H1 (cell line): ENCODE data around the gene TRIM71.

Experiments
- NRF1 ChIP-seq: IDR thresholded peaks from 2 replicates; pipeline ENCODE4 v1.6.1; 2011; ENCODE audit warnings: mild to moderate bottlenecking, low read depth, low read length, improper control_type of control experiment
- POLR2A ChIP-seq, 2 experiments: IDR thresholded peaks; 1 replicate in 1 of 2; 2 replicates in 1 of 2; pipeline ENCODE4 v1.6.1; 2011; ENCODE audit warnings: low read depth in 2 of 2, low read length in 2 of 2, mild to moderate bottlenecking in 2 of 2; ENCODE audit errors: control extremely low read depth in 1 of 2

DNA sequence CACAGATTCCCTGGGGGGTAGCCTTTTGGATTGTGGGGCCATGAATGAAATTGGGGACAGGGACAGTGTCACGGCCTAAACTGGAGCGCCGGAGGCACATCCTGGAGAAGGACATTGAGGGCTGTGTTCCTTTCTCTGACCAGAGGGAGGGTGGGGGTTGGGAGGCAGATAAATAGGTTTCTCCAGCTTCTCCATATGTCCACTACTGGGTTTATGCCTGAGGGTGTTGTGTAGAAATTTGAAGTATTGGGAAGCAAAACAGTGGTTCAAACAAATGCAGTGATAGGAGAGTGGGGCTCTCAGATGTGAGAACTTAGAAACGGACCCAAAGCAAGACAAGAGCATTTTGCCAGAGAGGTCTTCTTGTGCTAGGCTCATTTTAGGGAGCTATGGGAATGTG is 34.3 kb downstream of the TRIM71 start:
- TF ChIP-seq NRF1 (no peak), POLR2A (IDR thresholded peaks at IDR 0.05; ENCODE audit: control extremely low read depth in 1 of 2, low read depth in 2 of 2, low read length in 2 of 2) (no peak)
